Natural killer cell treated with Interleukin-12 subunit alpha and Interleukin-12 subunit beta and Interleukin-15 and Interleukin-18, amount 100 ng/mL, for 72 hours (primary cell): ENCODE measurements around the gene ALDOC. TPM values are rescaled to one million over a fixed set of nuclear protein-coding genes. Genes with fewer than 3 reads are reported as not detected.
"Not testable (repeated sequence)": the region's sequence is repeated elsewhere in the genome, so short reads cannot be mapped to it uniquely, and the experiment has no call there.

Experiments used
- ATAC-seq, 2 donors: fragments of 150-1000 bp; cut with Tn5 transposase in 1 of 2; sonication (Bioruptor Pico), chemical (Tn5 transposase) in 1 of 2; 2 replicates each; pipeline ENCODE4 v1.10.0; 2021
- DNase-seq: peaks from one replicate; pipeline ENCODE4 v3.0.0; 2022; ENCODE audit warnings: low spot score
- H3K27ac Mint-ChIP-seq, 2 donors: 1 replicate in 1 of 2; 2 replicates in 1 of 2; pipeline ENCODE4 v1.8.0; 2022; ENCODE audit warnings: mixed read lengths in 2 of 2, mild to moderate bottlenecking in 1 of 2, moderate library complexity in 1 of 2
- H3K27me3 Mint-ChIP-seq, 2 donors: 1 replicate in 1 of 2; 2 replicates in 1 of 2; pipeline ENCODE4 v1.8.0; 2022; ENCODE audit warnings: mixed read lengths in 2 of 2
- H3K36me3 Mint-ChIP-seq: one replicate; pipeline ENCODE4 v1.8.0; 2022; ENCODE audit warnings: mixed read lengths
- H3K4me1 Mint-ChIP-seq, 2 donors: 1 replicate in 1 of 2; 2 replicates in 1 of 2; pipeline ENCODE4 v1.8.0; 2022; ENCODE audit warnings: low read depth in 2 of 2, mixed read lengths in 2 of 2, mild to moderate bottlenecking in 1 of 2
- H3K4me3 Mint-ChIP-seq: one replicate; pipeline ENCODE4 v1.8.0; 2022; ENCODE audit warnings: mixed read lengths
- H3K9me3 Mint-ChIP-seq: 2 replicates; pipeline ENCODE4 v1.8.0; 2022; ENCODE audit warnings: mixed read lengths
- total RNA-seq, 2 donors: library from RNA; stranded (reverse); gene quantifications; one replicate each; pipeline ENCODE4 v1.2.3, GENCODE V29; 2022

ALDOC gene
- total RNA-seq, 2 donors from 2014 or later = 36.8 to 164 TPM

DNA sequence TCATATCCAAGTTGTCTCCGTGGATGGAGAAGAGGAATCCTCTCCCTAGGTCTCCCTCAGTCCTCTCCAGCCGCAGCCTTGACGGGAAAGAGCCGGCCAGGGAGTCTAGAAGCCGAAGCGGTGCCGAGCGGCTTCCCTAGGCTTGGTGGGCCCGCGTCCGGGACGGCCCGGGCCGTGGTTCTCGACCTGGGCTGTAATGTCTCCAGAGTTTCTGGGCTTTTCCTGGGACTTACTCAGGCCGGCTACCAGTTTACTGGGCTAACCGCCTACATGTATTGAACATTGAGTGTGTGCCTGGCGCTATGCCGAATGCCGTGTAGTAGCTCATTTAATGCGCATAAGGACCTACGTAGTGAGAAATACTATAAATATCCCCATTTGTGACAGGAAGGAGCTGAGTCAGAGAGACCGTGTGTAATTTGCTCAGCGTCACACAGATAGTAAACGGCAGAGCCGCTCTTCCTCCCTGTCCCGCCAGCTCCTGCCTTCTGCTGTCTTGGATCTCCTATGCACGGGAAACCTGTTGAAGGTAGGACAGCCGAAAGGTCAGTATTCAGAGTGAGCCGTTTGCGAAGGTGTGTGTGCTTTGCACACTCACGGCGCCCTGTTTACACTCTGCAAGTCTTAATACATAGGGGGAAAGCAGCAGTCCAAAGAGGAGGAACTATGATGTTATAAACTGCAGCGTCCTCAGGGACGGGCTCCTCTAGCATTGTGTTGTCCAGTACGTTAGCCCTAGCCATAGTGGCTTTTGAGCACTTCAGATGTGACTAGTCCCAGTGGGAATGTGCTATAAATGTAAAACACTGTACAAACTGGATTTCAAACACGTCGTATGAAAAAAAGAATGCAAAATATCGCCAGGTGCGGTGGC is 22.9 kb upstream of the ALDOC start:
- H3K4me1 Mint-ChIP-seq = peaks cover 23 to 24% of the 10 kb centered on the region in 2 donors
- H3K36me3 Mint-ChIP-seq = peaks cover 8% of the 10 kb centered on the region
- H3K27me3 Mint-ChIP-seq = no peaks in the 10 kb centered on the region
- peak overlapping the region; percentile 94 for H3K4me3 Mint-ChIP-seq
- ATAC-seq (peak; percentile 81 to 84), DNase-seq (peak; percentile 64)
- no peaks in the 10 kb centered on the region for H3K9me3 Mint-ChIP-seq
- H3K27ac Mint-ChIP-seq = peak overlapping the region; percentile 93 to 99

DNA sequence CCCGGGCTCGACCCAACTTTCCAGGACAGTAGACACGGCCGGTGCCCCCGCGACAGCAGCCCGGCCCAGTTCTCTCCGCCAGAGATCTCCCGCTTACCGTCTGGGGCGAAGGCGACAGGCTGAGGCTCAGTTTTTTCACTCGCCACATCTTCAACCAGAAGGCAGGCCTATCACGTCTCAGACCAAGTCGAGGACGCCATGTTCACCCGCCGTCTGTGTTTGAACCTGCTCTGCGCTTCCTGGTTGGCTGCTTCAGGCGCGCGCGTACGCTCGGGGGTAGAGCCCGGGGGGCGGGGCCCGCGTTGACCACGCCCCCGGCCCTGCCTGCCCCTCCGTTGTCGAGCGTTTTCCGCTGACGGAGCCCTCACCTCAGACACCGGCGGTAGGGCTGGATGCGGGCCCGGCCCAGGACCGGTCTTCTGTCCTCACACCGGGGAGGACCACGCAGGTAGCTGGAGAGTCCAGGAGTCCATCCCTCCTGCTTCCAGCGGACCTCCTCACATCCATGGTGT is 22.2 kb upstream of the ALDOC start, which contains the start of gene SPAG5:
Gene SPAG5, minus strand, starts transcription at position 227 of the 512 bp plus-strand sequence. Its CDS starts 79 bp downstream, at position 148.
- H3K9me3 Mint-ChIP-seq = no peaks in the 10 kb centered on the region
- DNase-seq (peak; percentile 97), ATAC-seq (peak; percentile 97 to 98)
- no peaks in the 10 kb centered on the region for H3K27me3 Mint-ChIP-seq
- H3K4me1 Mint-ChIP-seq = peaks cover 23 to 24% of the 10 kb centered on the region in 2 donors
- H3K36me3 Mint-ChIP-seq = peaks cover 8% of the 10 kb centered on the region
- peak within 1 kb of the TSS; percentile 93 to 99 for H3K27ac Mint-ChIP-seq
- H3K4me3 Mint-ChIP-seq = peak within 1 kb of the TSS; percentile 94

DNA sequence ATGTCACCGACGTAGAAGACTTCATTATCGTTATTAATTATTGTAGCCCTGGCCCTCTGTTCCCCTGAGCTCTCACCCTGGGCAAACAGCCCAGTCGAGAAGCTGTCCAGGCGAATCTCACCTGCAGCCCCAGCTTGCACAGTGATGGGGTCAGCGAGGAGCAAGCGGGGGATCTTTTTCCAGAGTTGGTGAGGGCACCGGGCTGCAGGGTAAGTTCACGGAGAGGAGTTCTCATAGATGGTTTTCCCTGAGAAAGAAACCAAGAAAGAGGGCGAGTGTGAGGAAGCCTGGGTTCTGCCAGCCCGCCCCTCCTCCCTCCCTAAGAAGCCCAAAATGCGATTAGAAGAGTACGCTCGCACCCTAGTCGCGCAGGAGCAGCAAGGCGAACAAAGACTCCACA is 21.7 kb upstream of the ALDOC start:
- Mint-ChIP-seq H3K4me3 (peak overlapping the region; percentile 94), H3K27ac (peak overlapping the region; percentile 93 to 99), H3K9me3 (no peaks in the 10 kb centered on the region), H3K27me3 (no peaks in the 10 kb centered on the region), H3K4me1 (peaks cover 23 to 24% of the 10 kb centered on the region in 2 donors), H3K36me3 (peaks cover 8% of the 10 kb centered on the region)
- ATAC-seq = no peak
- DNase-seq = no peak

- H3K4me1 Mint-ChIP-seq = peaks cover 23 to 29% of the 10 kb centered on the region in 2 donors
- H3K27ac Mint-ChIP-seq = peak overlapping the region; percentile 93 to 99
- DNase-seq = no peak
- H3K36me3 Mint-ChIP-seq = peaks cover 12% of the 10 kb centered on the region
- ATAC-seq = no peak
- peak overlapping the region; percentile 94 for H3K4me3 Mint-ChIP-seq
- no peaks in the 10 kb centered on the region for H3K27me3 Mint-ChIP-seq
- no peaks in the 10 kb centered on the region for H3K9me3 Mint-ChIP-seq
These were observed 21.1 kb upstream of the ALDOC start for GRCh38 chr17:28597606-28598383.

DNA sequence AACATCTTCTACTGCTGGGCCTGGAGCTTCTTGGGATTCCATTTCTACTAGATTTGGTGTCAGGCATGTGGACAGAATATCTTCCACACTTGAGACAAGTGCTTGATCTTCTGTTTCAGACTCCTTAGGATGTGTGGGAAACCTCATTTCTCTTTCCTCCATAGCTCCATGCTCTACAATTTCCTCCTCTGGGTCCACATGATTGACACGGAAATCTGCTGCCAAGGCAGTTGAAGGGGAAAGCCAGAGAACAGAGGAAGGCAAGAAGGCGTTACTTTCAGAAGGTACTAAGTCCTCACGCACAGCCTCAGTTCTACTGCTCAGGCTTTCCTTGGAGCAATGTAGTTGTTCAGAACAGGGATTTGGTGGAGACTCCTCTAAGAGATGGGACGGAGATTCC is 15.6 kb upstream of the ALDOC start:
- no peaks in the 10 kb centered on the region for H3K27me3 Mint-ChIP-seq
- ATAC-seq (peak in 1 of 2 donors; percentile 61), DNase-seq (no peak)
- H3K27ac Mint-ChIP-seq = peak overlapping the region in 1 of 2 donors; percentile 55
- H3K4me3 Mint-ChIP-seq = peak overlapping the region; percentile 47
- H3K9me3 Mint-ChIP-seq = no peaks in the 10 kb centered on the region
- peaks cover 9% of the 10 kb centered on the region for H3K36me3 Mint-ChIP-seq
- peaks cover under 1 to 13% of the 10 kb centered on the region in 2 donors for H3K4me1 Mint-ChIP-seq

GRCh38 chr17:28585851-28586250 is 9.2 kb upstream of the ALDOC start:
- Mint-ChIP-seq H3K9me3 (no peaks in the 10 kb centered on the region), H3K4me3 (no peak overlapping the region), H3K27ac (no peak overlapping the region), H3K4me1 (peaks cover 0 to under 1% of the 10 kb centered on the region in 2 donors), H3K36me3 (peaks cover 5% of the 10 kb centered on the region), H3K27me3 (no peaks in the 10 kb centered on the region)
- DNase-seq (no peak), ATAC-seq (no peak)

DNA sequence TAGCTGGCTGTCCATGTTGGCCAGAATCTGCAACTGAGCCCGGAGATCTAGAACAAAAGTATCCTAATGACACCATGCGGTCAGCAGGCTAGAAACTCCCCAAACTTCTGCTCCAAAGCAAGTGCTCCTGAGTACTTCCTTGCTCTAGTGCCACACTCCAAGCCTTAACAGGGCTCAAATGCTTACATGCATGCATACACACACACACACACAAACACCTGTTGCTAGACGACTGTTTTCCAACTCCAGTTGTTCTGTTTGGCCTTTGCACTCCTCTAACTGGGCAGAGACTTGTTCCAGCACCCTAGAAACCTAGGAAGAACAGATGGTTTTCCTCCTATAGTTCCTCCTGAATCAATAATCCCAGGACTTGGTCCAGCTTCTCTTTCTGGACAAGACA is 7.7 kb upstream of the ALDOC start:
- H3K27ac Mint-ChIP-seq = no peak overlapping the region
- no peak overlapping the region for H3K4me3 Mint-ChIP-seq
- DNase-seq (no peak), ATAC-seq (no peak)
- peaks cover 11% of the 10 kb centered on the region for H3K36me3 Mint-ChIP-seq
- peaks cover 0 to 14% of the 10 kb centered on the region in 2 donors for H3K4me1 Mint-ChIP-seq
- H3K9me3 Mint-ChIP-seq = no peaks in the 10 kb centered on the region
- H3K27me3 Mint-ChIP-seq = no peaks in the 10 kb centered on the region

- no peak for DNase-seq
- Mint-ChIP-seq H3K27ac (no peak overlapping the region), H3K9me3 (no peaks in the 10 kb centered on the region), H3K27me3 (no peaks in the 10 kb centered on the region), H3K36me3 (peaks cover 15% of the 10 kb centered on the region), H3K4me1 (peaks cover 0 to 19% of the 10 kb centered on the region in 2 donors), H3K4me3 (no peak overlapping the region)
- no peak for ATAC-seq
These were observed 5.8 kb upstream of the ALDOC start for GRCh38 chr17:28582513-28582912.

GRCh38 chr17:28580959-28581358 is 4.3 kb upstream of the ALDOC start:
- DNase-seq (no peak), ATAC-seq (no peak)
- H3K9me3 Mint-ChIP-seq = no peaks in the 10 kb centered on the region
- no peaks in the 10 kb centered on the region for H3K27me3 Mint-ChIP-seq
- peaks cover 9 to 32% of the 10 kb centered on the region in 2 donors for H3K4me1 Mint-ChIP-seq
- H3K36me3 Mint-ChIP-seq = peaks cover 14% of the 10 kb centered on the region
- no peak overlapping the region for H3K4me3 Mint-ChIP-seq
- no peak overlapping the region for H3K27ac Mint-ChIP-seq

DNA sequence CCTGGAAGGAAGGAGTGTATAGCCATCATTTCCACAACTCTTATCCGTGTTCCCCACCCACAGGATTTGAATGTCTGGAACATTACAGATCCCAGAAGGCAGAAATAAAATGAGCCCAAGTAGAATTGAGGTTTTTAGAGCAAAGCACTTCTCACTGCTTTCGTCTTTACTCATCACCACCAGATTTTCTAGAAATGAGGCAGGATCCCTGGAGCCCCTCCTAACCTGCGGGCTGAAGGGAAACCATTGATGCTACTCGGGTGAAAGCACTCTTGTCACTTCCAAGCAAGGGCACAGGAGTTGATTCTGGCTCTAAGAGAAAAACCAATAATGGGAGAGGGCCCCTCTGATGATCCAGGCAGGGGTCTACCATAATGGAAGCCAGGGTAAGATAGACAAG is 2.8 kb upstream of the ALDOC start:
- Mint-ChIP-seq H3K27ac (peak overlapping the region in 1 of 2 donors; percentile 30), H3K27me3 (no peaks in the 10 kb centered on the region), H3K36me3 (peaks cover 10% of the 10 kb centered on the region), H3K4me1 (peaks cover 10 to 34% of the 10 kb centered on the region in 2 donors), H3K9me3 (no peaks in the 10 kb centered on the region), H3K4me3 (peak overlapping the region; percentile 63)
- DNase-seq = no peak
- peak in 1 of 2 donors; percentile 52 for ATAC-seq

DNA sequence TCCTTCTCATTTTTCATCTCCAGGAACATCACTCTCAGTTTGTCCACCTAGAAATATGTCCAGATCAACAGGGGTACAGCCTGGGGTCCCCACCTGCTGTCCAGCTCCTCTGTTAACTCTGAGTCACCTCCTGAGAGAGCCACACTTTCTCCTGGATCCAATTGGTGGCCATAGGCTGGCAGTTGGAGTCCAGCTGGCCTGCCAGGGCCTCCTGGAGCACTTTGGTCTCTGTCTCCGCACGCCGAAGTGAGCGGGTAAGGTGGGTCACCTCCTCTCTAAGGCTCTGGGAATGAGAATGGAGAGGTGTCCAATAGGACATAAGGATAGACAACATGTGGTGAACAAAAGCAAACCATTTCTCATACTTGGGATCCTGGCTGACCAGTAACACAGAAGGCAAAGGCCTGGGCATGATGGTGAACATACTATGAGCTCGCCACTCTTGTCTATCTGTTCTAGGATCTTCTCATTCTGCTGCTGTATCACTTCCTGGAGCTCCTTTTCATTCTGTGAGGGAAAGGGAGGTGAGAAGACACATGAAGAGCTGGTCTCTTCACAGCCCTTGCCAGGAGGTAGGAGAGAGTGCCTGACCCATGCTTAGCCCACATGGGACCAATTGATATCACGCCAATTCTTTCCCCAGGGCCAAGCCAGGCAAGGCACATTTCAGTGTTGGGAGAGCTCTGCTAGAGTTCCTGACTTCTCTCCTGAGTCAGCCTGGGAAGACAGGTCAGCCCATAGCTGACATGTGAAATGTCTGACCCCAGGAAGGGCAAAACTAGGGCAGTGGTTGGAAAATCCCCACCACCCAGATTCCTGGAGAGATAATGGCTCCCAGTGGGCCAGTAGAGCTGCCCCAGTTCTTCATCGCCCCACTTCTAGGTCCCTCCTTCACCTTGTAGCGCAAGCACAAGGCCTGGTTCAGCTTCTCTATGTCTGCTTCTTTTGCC is 1.8 kb upstream of the ALDOC start:
- DNase-seq (no peak), ATAC-seq (no peak)
- peaks cover 13 to 34% of the 10 kb centered on the region in 2 donors for H3K4me1 Mint-ChIP-seq
- peak overlapping the region in 1 of 2 donors; percentile 30 for H3K27ac Mint-ChIP-seq
- no peaks in the 10 kb centered on the region for H3K9me3 Mint-ChIP-seq
- H3K36me3 Mint-ChIP-seq = peaks cover 10% of the 10 kb centered on the region
- peak overlapping the region; percentile 63 for H3K4me3 Mint-ChIP-seq
- H3K27me3 Mint-ChIP-seq = no peaks in the 10 kb centered on the region

DNA sequence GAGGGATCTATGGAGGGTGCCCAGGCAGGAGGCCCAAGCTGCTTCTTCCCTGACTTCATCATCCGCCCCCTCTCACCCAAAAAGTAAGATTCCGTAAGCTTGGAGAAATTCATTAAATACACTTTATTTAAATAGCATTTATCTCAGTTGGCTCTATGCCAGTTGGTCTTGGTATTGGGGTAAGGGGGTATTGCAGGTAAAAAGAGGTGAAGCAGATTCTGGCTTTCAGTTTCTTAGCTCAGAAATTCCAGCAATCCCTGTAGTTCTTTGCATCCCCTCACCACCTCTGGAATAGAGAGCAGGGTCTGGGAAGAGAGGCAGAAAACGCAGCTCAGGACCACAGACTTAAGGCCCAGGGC is 750 bp upstream of the ALDOC start:
- Mint-ChIP-seq H3K36me3 (peaks cover 10% of the 10 kb centered on the region), H3K4me3 (no peak overlapping the region), H3K4me1 (peaks cover 21 to 40% of the 10 kb centered on the region in 2 donors), H3K9me3 (no peaks in the 10 kb centered on the region), H3K27me3 (no peaks in the 10 kb centered on the region), H3K27ac (peak overlapping the region; percentile 71 to 90)
- ATAC-seq = no peak
- no peak for DNase-seq

DNA sequence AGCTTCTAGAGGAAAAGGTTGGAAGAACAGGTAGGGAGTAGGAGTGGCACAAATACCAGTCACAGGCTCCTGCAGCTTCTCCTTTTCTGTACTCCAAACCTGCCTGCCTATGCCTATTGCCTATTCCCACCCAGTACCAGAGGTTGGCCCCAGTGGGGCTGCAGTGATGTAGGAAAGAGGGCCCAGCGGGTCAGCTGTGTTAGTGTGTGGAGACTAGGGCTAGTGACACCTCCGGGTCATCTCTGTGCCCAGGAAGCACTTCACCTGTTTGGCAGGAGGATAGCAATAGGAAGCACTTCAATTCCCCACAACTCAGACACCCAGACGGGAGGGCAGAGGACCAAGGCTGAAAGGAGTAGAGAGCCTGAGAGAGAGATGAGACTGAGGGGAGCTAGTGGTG is 679 bp downstream of the ALDOC start:
- not testable (repeated sequence) for ATAC-seq, H3K27me3 Mint-ChIP-seq, DNase-seq, H3K9me3 Mint-ChIP-seq
- Mint-ChIP-seq H3K36me3 (peaks cover 10% of the 10 kb centered on the region), H3K4me3 (peak overlapping the region; percentile 90), H3K4me1 (peaks cover 31 to 50% of the 10 kb centered on the region in 2 donors), H3K27ac (peak overlapping the region; percentile 71 to 90)
